OCI-LY1 (cell line): ENCODE results near the gene LINC01488.

Experiments used
- H2AFZ ChIP-seq: fragments of 200-600 bp; sonication (generic), shearing (Covaris generic); 2 replicates; pipeline ENCODE4 v1.6.0; 2014; ENCODE audit warnings: antibody characterized with exemption, mild to moderate bottlenecking, low read length
- H3F3A ChIP-seq: fragments of 200-600 bp; sonication (generic), shearing (Covaris generic); 2 replicates; pipeline ENCODE4 v1.6.0; 2014; ENCODE audit warnings: mild to moderate bottlenecking, antibody characterized with exemption, low read length, moderate library complexity; ENCODE audit not compliant: insufficient read depth
- H3K27ac ChIP-seq: fragments of 200-600 bp; sonication (generic); 2 replicates; pipeline ENCODE4 v1.5.1; 2014; ENCODE audit warnings: low read length, mixed run types, mild to moderate bottlenecking, low read depth; ENCODE audit not compliant: poor library complexity, severe bottlenecking
- H3K27me3 ChIP-seq: fragments of 200-600 bp; sonication (generic); 2 replicates; pipeline ENCODE4 v1.6.0; 2014; ENCODE audit warnings: antibody characterized with exemption, mild to moderate bottlenecking, low read length, moderate library complexity; ENCODE audit not compliant: insufficient read depth
- H3K36me3 ChIP-seq: fragments of 200-600 bp; sonication (generic); 2 replicates; pipeline ENCODE4 v1.6.1; 2014; ENCODE audit warnings: mild to moderate bottlenecking, antibody characterized with exemption, low read length, moderate library complexity, mixed read lengths; ENCODE audit not compliant: insufficient read depth
- H3K4me1 ChIP-seq: fragments of 200-600 bp; sonication (generic); 2 replicates; pipeline ENCODE4 v1.5.1; 2014; ENCODE audit warnings: mild to moderate bottlenecking, low read length, moderate library complexity; ENCODE audit not compliant: insufficient read depth, severe bottlenecking
- H3K4me2 ChIP-seq: fragments of 200-600 bp; sonication (generic), shearing (Covaris generic); 2 replicates; pipeline ENCODE4 v1.6.1; 2014; ENCODE audit warnings: low read length
- H3K4me3 ChIP-seq: fragments of 200-600 bp; sonication (generic); 2 replicates; pipeline ENCODE4 v1.5.1; 2014; ENCODE audit warnings: low read length, low read depth, mild to moderate bottlenecking, mixed read lengths; ENCODE audit not compliant: poor library complexity, severe bottlenecking
- H3K79me2 ChIP-seq: fragments of 200-600 bp; shearing (Covaris generic); 2 replicates; pipeline ENCODE4 v1.6.1; 2016; ENCODE audit warnings: mixed run types, low read length, mixed read lengths; ENCODE audit not compliant: insufficient read depth
- H3K9ac ChIP-seq: fragments of 200-600 bp; sonication (generic), shearing (Covaris generic); 2 replicates; pipeline ENCODE4 v1.6.1; 2014; ENCODE audit warnings: mild to moderate bottlenecking, low read length, mixed read lengths
- H3K9me2 ChIP-seq: fragments of 200-600 bp; sonication (generic), shearing (Covaris generic); 2 replicates; pipeline ENCODE4 v1.6.1; 2014; ENCODE audit warnings: low read depth, mild to moderate bottlenecking, low read length, mixed read lengths
- H3K9me3 ChIP-seq: fragments of 200-600 bp; shearing (Covaris generic); 2 replicates; pipeline ENCODE4 v1.6.1; 2014; ENCODE audit warnings: low read length, mixed read lengths
- H4K20me1 ChIP-seq: fragments of 200-600 bp; sonication (generic), shearing (Covaris generic); 2 replicates; pipeline ENCODE4 v1.6.0; 2016; ENCODE audit warnings: mild to moderate bottlenecking, low read length; ENCODE audit not compliant: insufficient read depth
- CTCF ChIP-seq: fragments of 200-600 bp; sonication (generic), shearing (Covaris generic); IDR thresholded peaks from 2 replicates; pipeline ENCODE4 v1.5.1; 2017; ENCODE audit warnings: mild to moderate bottlenecking, antibody characterized with exemption, low read length, moderate library complexity, mixed read lengths
- EZH2 ChIP-seq: fragments of 200-600 bp; sonication (generic), shearing (Covaris generic); IDR thresholded peaks from 2 replicates; pipeline ENCODE4 v1.8.0; 2017; ENCODE audit warnings: borderline replicate concordance, mixed run types, mild to moderate bottlenecking, antibody characterized with exemption, low read length, moderate library complexity, mixed read lengths

Gene LINC01488

GRCh38 chr11:69437001-69437875 is 44.2 kb upstream of the LINC01488 start:
- no peak overlapping the region for H2AFZ ChIP-seq
- H3K4me2 ChIP-seq: no peak overlapping the region
- H3K27me3 ChIP-seq: no peaks in the 10 kb centered on the region
- no peak overlapping the region for H3K27ac ChIP-seq
- no peaks in the 10 kb centered on the region for H3K9me3 ChIP-seq
- H4K20me1 ChIP-seq: no peaks in the 10 kb centered on the region
- H3K4me1 ChIP-seq: no peaks in the 10 kb centered on the region
- no peak for TF ChIP-seq CTCF
- no peak for TF ChIP-seq EZH2
- H3K36me3 ChIP-seq: no peaks in the 10 kb centered on the region
- H3K79me2 ChIP-seq: no peaks in the 10 kb centered on the region
- no peak overlapping the region for H3K9ac ChIP-seq
- no peaks in the 10 kb centered on the region for H3K9me2 ChIP-seq
- no peak overlapping the region for H3K4me3 ChIP-seq
- H3F3A ChIP-seq: no peaks in the 10 kb centered on the region

- H3K27me3 ChIP-seq: no peaks in the 10 kb centered on the region
- H3K4me3 ChIP-seq: no peak overlapping the region
- H4K20me1 ChIP-seq: no peaks in the 10 kb centered on the region
- no peak overlapping the region for H3K9ac ChIP-seq
- no peaks in the 10 kb centered on the region for H3K79me2 ChIP-seq
- H3K4me1 ChIP-seq: no peaks in the 10 kb centered on the region
- H3F3A ChIP-seq: no peaks in the 10 kb centered on the region
- no peak for TF ChIP-seq CTCF
- TF ChIP-seq EZH2: no peak
- H3K9me2 ChIP-seq: no peaks in the 10 kb centered on the region
- no peaks in the 10 kb centered on the region for H3K36me3 ChIP-seq
- H2AFZ ChIP-seq: no peak overlapping the region
- H3K4me2 ChIP-seq: no peak overlapping the region
- H3K9me3 ChIP-seq: no peaks in the 10 kb centered on the region
- H3K27ac ChIP-seq: no peak overlapping the region
These were observed 43.6 kb upstream of the LINC01488 start for GRCh38 chr11:69437876-69438205.

- H3K9me3 ChIP-seq: no peaks in the 10 kb centered on the region
- H3K79me2 ChIP-seq: no peaks in the 10 kb centered on the region
- H4K20me1 ChIP-seq: no peaks in the 10 kb centered on the region
- no peaks in the 10 kb centered on the region for H3F3A ChIP-seq
- H2AFZ ChIP-seq: no peak overlapping the region
- no peaks in the 10 kb centered on the region for H3K9me2 ChIP-seq
- H3K36me3 ChIP-seq: no peaks in the 10 kb centered on the region
- no peak overlapping the region for H3K4me3 ChIP-seq
- no peaks in the 10 kb centered on the region for H3K4me1 ChIP-seq
- H3K27ac ChIP-seq: no peak overlapping the region
- TF ChIP-seq CTCF: no peak
- no peak for TF ChIP-seq EZH2
- no peaks in the 10 kb centered on the region for H3K27me3 ChIP-seq
- H3K4me2 ChIP-seq: no peak overlapping the region
- no peak overlapping the region for H3K9ac ChIP-seq
These were observed 43.1 kb upstream of the LINC01488 start for GRCh38 chr11:69438286-69438920.
